Stimulated activated CD8-positive, alpha-beta memory T cell treated with anti-CD3 and anti-CD28 coated beads, Interleukin-15, amount 100 ng/mL, for 24 hours (primary cell): ENCODE measurements around the gene ING5.
"Not testable (repeated sequence)": the region's sequence is repeated elsewhere in the genome, so short reads cannot be mapped to it uniquely, and the experiment has no call there.

ENCODE experiments used
- DNase-seq: peaks from one replicate; pipeline ENCODE4 v3.0.0-alpha.2; 2020; ENCODE audit warnings: low read depth

Gene ING5

DNA sequence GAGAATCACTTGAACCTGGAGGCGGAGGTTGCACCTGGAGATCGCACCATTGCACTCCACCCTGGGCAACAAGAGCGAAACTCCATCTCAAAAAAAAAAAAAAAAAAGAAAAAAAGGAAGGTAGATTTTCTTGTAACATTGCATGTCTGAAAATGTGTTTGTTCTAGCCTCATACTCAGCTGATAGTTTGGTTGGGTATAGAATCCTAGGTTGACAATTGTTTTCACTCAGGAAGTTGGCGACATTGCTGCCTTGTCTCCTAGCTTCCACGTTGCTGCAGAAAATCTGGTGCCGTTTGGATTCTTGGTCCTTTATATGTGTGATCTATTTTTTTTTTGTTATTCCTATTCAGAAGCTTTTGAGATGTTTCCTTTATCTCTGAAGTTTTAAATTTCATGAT is 4.7 kb downstream of the ING5 start:
- no peak for DNase-seq

DNA sequence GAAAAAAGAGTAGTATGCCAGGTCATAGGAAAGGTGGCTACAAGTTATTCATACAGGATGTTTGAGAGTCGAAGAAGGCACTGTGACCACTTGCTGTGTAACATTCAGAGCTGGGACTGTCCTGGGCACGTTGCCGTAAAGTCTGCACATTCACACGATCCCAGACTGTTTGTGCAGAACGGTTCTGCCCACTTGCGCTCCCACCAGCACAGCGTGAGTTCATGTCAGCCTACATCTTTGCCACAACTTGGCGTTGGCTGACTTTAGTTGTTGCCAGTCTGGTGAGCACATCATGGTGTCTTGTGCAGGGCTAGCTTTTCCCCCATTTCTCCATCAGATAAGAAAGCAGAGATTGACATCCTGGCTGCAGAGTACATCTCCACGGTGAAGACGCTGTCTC is 7.0 kb downstream of the ING5 start:
- no peak for DNase-seq

DNA sequence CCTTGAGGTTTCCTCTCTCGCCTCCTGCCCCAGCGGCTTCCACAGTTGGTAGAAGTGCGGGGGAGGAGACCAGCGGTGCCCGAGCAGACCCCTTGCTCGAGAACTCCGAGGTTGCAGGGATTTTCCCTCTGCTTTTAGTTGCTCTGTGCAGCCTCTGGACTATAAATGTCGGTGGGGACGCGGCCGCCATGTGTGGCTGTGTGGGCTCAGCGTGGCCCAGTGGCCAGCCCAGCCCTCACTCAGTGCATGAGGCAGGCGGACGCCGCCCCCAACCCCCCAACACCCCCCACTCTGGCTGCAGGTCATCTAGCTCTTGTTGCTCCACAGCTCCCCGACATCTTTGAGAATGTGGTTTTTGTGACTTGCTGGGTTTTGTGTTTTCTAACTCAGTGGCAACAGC is 17.3 kb downstream of the ING5 start:
- DNase-seq: no peak

DNA sequence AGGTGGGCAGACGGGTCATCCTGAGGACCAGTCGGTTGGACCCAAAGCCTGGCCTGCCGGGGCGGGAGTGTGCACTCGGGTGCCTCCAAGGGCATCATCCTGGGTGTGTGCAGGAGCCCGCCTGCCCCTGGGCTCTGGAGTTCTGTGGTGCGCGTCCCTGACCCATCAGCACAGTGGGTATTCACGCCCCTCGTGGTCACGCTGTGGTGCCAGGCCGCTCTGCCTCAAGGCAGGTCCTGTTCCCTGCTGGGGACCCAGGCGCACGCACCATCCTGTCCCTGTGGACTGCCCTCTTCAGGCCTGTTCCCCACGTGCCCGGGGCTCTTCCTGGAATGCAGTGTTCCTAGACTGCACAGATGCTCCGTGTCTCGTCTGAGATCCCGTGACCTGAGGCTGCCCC is 18.3 kb downstream of the ING5 start:
- DNase-seq: no peak

DNA sequence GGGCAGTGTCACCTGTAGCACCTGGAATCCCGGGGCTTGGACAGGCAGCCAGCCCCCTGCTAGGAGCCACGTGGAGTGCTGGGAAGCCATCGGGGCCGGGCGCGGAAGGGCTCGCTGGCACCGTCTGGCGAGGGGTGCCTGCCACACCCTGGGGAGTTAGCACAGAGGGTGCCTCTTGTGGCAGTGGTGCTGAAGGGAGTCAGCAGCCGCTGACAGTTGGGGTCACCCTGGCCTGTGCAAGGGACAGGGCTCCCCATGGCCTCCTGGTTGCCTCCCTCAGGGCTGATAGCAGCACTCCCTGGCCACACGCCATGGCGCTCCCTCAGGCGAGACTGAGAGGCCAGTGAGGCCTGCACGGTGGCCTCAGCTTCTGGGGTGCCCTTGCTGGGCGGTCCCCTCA is 18.7 kb downstream of the ING5 start:
- DNase-seq: no peak

DNA sequence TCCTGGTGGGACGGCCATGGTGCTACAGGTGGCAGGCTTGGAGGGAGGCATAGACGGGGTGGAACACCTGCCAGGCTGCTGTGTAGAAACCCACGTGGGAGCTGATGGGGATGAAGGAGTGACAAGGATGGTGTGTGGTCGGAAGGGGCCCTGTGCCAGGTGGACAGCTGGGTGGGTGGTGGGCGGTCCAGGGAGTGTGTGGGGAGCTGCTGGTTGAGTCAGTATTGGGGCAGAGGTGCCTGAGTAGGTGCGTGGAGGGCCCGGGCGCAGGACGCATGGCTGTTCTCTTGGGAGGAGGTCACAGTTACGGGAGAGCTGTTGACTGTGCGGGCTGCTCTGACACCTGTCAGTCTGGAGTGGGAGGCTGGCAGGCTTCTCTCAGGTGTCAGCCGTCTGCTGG is 20.0 kb downstream of the ING5 start:
- DNase-seq: no peak

DNA sequence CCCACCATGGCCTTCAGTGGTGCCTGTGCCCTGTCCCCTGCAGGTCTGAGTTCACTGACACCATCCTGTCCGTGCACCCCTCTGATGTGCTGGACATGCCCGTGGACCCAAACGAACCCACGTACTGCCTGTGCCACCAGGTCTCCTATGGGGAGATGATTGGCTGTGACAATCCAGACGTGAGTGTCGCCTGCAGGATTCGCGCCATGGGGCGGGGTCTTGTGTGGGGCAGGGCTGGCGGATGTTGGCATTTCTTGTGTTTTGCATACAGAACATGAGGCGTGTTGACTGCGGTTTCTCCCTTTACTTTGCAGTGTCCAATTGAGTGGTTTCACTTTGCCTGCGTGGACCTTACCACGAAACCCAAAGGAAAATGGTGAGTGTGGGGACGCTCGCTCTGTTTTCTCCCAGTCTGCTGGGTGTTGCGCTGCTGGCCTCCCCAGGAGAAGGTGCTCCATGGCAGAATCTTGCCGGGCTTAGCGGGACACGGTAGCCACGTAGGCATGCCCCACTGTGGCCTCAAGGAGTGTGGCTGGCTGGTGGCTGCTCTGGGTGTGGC is 21.1 kb downstream of the ING5 start:
- no peak for DNase-seq

DNA sequence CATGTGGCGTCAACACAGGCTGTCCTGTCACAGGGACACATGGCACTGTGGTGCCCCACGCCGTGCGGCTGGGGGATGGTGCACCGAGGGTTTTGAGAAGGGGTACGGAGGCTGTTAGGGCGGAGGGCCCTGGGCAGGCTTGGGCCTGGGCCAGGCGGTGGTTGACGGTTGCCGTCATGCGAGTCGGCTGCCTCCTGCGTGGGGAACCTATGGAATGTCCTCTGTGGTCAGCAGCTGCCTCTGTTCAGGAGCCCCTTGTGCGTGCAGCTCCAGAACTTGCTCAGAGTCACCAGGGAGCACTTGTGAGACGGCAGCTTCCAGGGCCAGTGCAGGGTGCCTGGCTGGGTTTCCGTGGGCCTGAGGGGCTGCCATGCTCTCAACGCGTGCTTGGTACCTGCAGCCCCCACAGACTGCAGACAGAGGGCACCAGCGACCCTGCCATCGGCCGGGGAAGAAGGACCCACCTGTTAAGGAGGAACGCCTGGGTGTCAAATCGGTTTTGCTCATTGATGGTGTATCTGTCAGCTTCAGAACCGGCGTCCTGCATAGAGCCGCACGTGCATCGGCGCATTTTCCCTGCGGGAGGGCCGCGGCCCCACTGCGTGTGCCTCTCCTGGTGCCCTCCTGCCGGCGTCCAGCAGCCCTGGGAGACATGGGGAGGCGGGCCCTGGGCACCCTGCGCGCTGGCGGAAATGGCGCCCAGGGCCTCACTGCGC is 22.6 kb downstream of the ING5 start:
- DNase-seq: no peak

DNA sequence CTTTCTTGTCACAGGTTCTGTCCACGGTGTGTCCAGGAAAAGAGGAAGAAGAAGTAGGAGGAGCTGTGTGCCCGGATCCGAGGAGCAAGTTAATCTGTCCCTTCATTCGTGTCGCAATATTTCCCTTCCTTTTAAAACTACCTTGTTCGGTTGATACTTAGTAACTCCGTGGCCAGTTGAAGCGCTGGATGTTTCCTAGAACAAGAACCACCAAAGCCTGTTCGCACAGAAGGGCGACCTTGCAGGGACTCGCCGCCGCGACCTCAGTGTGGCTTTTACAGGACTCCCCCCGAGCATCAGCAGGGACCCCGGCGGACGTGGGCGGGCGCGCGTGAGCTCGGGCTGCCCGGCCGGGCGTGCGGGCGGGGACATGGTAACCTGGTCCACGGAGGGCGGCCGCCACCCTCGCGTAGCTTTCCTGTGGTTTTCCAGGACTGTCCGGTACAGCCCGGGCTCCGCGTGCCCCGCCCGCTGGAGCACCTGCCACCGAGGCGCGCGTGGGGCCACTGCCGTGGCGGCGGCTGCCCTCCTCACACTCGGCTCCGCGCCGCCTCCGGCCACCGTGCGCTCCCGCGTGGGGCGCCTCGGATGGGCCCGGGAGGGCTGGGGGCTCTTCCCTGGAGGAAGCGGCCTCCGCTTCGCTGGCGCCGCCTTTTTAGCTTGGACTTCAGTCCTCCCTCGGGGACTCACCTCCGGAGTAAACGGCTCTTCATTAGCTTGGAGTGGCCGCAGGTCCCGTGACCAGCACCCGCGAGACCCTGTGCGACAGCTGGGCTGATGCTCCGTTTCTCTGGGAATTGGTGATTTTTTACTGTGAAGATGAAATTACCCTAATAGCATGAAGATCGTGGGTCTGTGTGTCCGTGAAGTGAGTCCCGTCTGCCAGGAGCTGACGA is 23.4 kb downstream of the ING5 start:
- no peak for DNase-seq

DNA sequence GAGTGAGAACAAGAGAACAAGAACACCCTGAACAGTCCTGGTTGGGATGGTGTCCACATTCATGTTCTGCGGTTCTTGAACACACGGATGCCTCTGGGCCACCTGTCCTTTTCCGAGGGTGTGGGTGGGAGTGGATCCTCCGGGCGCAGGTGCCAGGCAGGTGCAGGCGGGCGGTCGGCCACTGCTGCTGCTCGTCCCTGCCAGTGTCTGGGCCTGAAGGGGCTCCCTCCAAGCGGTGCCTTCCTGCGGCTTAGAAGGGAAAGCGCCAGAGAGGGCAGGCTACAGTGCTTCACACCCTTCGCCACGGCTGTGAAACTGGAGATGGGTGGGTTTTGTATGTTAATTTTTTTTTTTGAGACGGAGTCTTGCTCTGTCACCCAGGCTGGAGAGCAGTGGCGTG is 24.6 kb downstream of the ING5 start:
- no peak for DNase-seq

DNA sequence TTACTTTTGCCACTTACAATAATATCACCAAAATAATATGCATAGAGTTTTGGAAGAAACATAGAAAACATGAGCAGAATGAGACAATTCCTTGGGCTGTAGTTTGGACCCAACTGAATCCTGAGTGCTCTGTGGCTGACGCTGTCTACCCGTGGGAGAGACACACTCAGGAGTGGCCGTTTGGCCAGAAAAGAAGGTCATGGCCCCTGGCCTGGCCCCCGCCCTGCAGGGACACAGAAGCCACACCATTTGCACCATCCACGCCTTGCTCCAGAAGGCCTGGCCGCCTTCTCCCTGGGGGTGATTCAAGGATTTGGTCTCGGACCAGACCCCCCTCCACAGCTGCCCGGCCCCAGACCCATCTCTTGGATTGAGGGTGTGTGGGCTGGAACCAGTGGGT is 26.2 kb downstream of the ING5 start:
- DNase-seq: no peak

DNA sequence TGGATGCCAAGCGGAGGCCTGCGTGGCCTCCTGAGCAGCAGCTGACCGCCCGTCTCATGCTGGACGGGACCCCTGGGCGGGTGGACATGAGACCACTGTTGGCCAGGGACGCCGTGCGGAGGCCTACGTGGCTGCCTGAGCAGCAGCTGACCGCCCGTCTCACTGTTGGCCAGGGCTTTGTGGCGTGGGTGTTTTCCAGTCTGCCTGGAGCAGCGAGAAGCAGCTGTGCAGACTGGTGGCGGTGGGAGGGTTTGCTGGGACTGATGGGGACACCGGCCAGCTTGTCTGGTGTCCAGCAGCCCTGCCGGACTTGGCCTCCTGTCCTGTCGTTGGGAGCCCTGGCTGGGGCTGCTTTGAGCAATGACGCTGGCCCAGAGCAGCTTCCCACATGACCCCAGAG is 26.8 kb downstream of the ING5 start:
- DNase-seq: no peak

DNA sequence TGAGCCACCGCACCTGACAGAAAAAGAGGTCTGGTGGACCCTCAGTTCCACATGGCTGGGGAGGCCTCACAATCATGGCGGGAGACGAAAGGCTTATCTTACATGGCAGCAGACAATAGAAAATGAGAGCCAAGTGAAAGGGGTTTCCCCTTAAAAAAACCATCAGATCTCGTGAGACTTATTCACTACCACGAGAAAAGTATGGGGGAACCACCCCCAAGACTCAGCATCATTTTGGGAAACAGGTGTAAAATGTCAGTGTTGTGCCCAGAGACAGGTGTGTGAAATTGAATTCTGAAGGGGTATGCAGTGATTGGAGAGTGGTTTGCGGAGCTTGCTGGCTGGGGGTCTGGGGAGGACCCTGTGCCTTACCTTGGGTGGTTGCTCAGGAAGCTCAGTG is 28.0 kb downstream of the ING5 start:
- no peak for DNase-seq

DNA sequence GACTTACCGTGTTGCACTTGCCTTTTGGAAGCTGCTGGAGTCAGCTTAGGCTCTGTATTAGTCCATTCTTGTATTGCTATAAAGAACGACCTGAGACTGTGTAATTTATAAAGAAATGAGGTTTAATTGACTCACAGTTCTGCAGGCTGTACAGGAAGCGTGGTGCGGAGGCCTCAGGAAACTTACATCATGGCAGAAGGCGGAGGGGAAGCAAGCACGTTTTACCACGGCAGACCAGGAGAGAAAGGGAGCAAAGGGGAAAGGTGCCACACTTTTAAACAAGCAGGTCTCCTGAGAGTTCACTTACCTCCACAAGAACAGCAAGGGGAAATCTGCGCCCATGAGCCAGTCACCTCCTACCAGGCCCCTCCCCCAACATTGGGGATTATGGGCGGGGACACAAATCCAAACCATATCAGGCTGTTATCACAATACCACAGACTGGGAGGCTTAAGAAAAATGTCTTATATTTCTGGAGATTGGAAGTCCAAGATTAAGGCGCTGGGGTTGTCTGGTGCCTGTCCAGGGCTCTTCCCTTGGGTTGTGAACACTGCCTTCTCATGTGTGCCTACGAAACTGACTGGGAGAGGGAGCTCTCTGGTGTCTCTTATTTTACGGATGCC is 28.9 kb downstream of the ING5 start:
- DNase-seq: no peak

DNA sequence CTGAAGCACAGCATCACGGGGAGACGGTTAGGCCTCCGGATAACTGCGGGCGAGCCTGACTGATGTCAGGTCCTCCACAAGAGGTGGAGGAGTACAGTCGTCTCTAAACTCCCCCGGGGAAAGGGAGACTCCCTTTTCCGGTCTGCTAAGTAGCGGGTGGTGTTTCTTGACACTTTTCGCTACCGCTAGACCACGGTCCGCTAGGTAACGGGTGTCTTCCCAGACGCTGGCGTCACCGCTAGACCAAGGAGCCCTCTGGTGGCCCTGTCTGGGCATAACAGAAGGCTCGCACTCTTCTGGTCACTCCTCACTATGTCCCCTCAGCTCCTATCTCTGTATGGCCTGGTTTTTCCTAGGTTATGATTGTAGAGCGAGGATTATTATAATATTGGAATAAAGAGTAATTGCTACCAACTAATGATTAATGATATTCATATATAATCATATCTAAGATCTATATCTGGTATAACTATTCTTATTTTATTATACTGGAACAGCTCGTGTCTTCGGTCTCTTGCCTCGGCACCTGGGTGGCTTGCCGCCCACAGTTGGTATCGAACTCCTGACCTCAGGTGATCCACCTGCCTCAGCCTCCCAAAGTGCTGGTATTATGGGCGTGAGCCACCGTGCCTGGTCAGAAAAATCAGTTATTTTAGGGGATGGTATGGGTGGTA is 30.8 kb downstream of the ING5 start:
- not testable (repeated sequence) for DNase-seq

DNA sequence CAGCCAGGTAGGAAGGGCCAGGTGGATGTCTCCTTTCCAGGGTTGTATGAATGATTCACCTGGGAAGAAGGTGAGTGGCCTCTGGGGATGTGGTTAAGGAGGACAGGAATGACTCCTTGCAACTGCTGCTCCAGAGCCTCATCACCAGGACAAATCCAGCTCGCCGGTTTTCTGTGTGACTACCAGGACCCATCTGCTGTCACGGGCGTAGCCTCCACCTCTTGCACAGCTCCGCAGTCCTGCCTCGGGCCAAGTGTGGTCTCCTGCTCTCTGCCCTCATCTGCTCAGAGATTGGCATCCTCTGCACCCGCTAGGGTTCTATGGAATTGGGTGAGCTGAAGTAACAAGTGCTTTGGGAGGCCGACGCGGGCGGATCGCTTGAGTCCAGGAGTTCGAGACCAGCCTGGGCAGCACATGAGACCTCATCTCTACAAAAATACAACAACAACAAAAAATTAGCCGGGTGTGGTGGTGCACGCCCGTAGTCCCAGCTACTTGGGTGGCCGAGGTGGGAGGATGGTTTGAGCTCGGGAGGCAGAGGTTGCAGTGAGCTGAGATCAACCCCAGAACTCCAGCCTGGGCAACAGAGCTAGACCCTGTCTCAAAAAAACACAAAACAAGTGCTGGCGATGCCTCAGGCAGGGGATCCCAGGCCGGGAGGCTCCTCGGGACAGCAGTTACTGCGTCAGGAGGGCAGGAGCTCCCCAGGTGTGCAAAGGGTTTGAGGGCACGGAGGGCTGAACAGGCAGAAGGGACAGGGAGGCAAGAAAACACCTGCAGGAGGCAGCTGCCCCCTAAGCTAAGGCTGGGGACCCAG is 31.8 kb downstream of the ING5 start:
- DNase-seq: no peak

DNA sequence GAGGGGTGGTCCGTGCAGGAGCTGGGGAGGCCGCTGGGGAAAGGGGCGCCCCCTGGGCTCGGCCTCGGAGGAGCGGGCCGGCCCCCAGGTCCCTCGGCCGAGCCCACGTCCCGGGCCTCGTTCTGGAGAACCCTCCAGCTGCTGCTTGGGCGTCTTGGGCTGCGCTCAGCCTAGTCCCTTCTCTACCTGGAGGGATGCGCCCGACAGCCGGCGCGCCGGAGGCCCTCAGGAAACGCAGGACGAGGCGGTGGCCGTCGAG is 32.3 kb downstream of the ING5 start:
- no peak for DNase-seq

DNA sequence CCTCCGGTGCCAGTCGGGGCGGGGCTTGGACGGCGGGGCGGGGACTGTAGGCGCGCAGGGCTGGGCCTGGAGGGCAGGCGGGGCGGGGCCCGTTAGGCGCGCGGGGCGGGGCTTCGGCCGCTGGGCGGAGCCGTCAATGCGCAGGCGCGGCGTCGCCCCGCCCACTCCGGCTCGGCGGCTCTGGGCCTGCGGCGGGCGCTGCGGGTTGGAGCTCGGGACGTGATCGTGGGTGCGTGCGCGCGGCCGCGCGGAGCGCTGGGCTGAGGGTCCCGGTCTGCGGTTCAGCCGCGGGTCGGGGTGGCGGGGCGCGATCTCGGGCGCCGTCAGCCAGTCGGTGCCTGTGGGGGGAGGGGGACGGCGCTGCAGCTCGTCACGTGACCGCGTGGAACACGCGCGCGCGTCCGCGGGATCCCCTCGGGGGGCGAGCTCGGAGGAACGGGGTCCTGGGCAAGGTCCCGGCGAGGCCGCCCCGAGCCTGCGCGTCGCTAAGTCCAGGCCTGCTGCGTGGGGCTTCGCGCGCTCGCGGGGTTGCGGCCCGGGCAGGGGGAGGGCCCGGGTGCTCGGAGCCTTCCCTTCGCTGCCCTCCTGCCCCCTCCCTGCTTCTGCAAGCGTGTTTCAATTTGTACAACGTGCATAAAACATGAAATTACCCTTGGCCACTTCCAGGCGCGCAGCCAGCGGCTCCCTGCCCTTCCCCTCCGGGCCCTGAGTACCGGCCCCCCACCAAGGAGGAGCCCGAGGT is 32.8 kb downstream of the ING5 start, which contains the start of gene D2HGDH:
Gene D2HGDH, plus strand, starts transcription at position 164 of the 742 bp plus-strand sequence. CDS start 595 bp downstream, outside the sequence.
- peak; percentile 93 for DNase-seq

DNA sequence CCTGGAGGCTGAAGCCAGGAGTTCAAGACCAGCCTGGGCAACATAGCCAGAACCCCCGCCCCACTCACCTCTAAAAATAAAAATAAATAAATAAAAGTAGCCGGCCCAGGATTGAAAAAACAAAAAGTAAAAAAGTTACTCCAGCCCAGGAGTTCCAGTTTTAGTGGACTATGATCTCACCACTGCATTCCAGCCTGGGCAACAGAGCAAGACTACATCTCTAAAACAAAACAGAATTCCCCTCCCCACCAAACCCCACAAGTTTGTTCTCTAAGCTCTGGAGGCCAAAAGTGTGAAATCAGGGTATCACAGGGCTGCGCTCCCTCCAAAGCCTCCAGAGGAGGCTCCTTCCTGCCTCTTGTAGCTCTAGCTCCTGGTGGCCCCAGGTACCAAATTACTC is 34.3 kb downstream of the ING5 start:
- no peak for DNase-seq

DNA sequence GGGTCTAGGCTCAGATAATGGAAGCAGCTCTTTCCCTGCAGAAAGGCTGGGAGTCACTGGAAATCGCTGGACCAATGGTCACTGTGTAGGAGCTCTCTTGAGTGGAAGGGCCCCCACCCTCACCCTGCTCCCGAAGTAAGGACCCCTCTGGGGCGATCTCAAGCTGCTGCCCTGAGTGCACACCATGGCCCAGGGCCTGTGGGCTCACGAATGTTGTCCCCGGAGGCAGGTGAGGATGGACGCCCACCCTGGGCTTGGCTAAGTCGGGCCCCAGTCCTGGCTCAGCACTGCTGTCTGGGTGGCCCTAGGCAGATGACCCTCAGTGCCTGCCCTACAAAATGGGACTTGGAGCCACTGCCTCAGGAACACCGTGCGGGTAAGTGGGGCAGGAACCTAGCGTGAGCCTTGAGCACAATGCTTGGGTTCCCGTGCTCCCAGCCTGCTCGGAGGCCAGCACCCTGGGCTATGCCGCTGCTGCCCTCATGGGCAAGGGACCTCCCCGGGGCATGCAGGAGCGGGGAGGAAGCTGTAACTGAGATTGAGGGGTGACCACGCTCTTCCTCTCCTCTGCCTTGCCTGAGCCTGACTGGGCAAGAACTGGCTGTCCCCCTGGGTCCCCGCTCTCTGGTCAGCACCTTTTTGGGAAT is 36.3 kb downstream of the ING5 start:
- no peak for DNase-seq
